ENCODE measurements around the gene NLGN1. TPM values are rescaled to one million over a fixed set of nuclear protein-coding genes. Genes with fewer than 3 reads are reported as not detected.

The NLGN1 gene
- total RNA-seq, 1 donor from 2014 or later: 18.3 TPM

DNA sequence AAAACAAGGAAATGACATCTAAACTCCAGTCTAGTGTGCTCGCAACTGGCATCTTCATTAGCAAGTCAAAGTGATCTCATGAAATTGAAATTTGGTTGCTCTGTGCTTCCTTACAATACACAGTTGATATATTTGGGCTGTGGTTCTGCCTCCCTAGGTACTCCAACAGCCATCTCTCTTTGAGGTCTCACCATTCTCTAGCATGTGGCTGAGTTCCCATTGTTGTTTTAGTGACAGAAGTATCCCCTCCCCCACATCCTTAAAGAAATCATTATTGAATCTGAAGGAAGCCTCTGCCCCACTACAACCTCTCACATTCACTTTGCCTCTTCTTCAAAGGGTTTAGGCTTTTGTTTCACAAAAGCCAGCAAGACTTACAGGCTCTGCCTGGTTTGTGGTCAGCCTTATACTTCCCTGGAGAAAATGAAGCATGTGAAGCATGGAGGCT, 516.5 kb downstream of the NLGN1 start:
- no peak for DNase-seq (ENCODE audit: low spot score)
- intact Hi-C loops (cut with DNase I): no loop called here

DNA sequence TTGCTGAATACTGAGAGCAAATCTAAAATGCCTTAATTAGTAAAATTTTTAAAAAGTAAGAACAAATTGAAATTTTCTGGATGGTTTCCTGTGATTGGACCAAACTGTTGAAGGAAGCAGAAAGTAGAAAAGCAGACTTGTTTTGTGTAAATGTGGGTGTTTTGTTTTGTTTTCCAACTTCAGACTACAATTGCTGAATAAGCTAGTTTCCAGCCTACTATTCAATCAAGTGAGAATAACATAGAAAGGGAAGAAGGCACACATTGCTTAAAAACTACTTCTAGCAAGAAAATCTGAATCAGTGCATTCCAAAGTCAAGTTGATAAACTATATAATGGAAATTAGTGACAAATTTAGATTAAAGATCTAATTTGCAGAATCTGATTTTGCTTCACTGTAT, 519.3 kb downstream of the NLGN1 start:
- intact Hi-C loops (cut with DNase I): no loop called here
- DNase-seq (ENCODE audit: low spot score): no peak

DNA sequence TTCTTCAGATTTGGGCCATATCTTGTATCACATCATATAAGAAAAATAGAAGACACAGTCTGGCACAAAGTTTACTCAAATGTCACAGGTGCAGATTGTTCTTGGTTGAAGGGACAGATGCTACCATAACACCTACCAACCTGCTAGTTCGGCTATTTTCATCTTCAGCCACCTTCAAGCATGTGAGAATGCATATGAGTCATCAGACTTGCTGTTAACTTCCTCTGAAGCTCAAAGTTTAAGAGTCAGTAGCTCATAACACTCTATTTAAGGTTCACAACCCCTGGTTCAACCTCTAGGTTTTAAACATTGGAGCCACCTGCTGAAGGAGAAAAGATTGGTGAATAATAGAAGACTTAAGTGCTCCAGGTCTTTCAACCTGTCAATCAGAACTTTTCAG, 522.8 kb downstream of the NLGN1 start:
- no peak for DNase-seq (ENCODE audit: low spot score)
- intact Hi-C loops (cut with DNase I): no loop called here

DNA sequence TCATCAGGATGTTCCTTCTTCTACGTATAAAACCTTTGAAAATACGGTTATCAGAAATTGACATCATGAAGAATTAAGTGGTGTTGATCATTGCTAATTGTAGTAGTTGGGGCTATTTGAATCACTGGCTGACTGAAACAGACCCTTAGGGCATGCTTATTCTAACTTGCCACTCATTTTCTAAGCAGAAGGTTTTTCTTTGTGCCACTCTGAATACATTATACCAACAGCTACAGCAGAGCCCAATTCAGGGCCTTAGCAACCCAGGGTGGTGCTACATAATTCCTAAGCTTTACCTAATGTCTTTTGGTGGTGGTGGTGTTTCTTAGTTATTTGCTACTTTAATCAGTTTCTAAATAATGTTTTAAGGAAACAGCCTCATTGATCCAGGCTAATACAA, 524.2 kb downstream of the NLGN1 start:
- intact Hi-C loops (cut with DNase I): no loop called here
- DNase-seq (ENCODE audit: low spot score): no peak

DNA sequence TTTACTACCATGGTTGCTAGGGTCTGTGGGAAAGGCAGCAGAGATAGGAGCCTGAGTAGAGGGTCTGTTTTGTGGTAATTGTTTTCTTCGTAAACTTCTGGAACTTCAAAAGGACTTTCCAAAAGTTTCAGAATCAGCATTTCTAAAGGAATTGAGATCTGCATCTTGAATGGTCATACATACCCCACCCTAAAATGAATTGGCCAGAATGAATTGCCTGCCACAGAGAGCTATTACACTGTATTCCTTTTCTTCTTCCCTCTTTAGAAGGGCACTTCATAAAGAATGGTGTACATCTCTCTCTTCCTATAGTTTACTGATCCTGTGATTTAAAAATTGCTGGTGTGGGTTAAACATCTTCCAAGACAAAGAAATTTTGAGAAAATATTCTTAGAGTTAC, 525.7 kb downstream of the NLGN1 start:
- DNase-seq (ENCODE audit: low spot score): no peak
- intact Hi-C loops (cut with DNase I): no loop called here

DNA sequence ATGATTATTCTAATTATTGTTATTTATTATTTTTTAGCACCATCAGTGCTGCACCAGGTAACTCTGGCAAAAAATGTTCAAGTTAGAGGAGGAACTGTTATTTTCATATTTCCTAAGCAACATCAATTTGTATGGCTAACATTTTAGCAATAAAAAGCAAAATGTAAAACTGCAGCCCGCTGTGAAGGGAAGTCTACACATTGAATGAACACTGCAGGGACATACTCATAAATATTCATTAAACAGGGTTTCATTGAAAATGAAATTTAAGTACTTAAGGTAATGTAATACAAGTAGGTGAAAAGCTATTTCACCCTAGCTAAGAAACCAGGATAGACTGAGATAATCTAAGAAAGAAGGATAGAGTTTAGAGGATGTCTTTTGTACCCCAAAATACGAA, 532.7 kb downstream of the NLGN1 start:
- no peak for DNase-seq (ENCODE audit: low spot score)
- intact Hi-C loops (cut with DNase I): no loop called here

DNA sequence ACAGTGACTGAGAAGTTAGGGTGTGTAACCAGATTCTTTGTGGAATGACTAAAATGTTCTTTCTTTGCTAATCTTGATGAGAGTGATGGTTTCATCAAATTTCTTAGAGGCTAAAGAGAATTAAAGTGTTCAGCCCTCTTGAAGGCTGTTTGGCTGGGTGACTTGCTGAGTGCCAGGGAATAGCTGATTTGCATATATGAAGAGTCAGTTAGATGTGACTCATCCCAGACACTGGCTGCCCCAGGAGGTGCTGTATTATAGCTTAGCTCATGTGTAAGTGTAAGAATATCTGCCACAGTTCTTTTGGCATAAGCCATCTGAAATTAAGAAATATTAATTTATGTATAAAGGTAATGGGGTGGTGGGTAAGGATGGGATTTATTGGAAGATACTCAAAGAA, 535.1 kb downstream of the NLGN1 start:
- intact Hi-C loops (cut with DNase I): no loop called here
- no peak for DNase-seq (ENCODE audit: low spot score)

DNA sequence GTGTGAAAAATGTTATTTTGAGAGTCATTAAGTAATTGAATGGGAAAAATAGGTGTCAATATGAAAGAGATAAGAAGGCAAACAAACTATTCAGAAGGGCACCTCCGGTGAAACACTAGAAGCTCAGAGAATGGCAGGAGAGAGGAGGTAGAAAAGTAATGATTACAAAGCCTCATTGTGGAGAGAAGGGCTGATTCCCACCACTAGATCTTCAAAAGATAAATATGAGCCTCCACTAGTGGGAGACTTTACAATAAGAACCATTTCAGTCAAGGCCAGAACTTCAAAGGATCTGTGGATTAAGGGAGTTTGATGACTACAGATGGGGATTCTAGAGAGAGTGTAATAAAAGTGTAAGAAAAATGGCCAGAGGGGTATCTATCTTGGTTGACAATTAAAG, 535.6 kb downstream of the NLGN1 start:
- DNase-seq (ENCODE audit: low spot score): no peak
- intact Hi-C loops (cut with DNase I): no loop called here

DNA sequence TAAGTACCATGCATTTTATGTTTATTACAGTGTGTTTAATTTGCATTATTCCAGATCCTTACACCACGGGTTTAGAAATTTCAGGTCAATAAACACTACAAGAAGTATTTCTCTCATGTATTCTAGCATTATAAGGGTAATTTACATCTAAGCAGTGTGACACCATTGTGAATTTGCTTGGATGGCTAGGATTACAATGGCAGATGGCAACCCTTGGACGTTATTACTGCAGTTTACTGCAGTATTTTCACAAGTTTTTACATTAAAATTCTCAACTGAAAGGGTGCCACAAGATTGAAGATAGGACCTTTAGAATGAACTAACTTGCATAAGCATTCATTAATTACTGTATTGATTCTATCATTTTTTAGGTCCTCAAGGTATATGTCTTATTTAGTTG, 538.8 kb downstream of the NLGN1 start:
- DNase-seq (ENCODE audit: low spot score): no peak
- intact Hi-C loops (cut with DNase I): no loop called here

DNA sequence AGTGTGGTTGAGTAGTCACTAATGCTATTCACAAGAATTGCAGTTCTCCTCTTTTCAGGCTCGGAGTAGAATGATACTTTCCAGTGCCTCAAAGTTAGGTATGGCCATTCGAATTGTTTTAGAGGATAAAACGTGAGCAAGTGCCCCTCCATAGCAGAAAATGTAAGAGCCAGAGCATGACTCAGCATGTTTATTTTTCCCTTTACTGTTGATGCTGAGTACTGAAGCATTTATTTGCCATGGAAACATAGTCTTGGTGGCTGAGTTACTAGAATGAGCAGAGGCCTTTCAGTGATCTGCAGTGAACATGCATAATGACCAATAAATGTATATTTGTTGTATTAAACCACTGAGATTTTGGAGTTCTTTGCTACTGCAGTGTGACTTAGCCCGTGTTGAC, 540.6 kb downstream of the NLGN1 start:
- intact Hi-C loops (cut with DNase I): no loop called here
- DNase-seq (ENCODE audit: low spot score): no peak

DNA sequence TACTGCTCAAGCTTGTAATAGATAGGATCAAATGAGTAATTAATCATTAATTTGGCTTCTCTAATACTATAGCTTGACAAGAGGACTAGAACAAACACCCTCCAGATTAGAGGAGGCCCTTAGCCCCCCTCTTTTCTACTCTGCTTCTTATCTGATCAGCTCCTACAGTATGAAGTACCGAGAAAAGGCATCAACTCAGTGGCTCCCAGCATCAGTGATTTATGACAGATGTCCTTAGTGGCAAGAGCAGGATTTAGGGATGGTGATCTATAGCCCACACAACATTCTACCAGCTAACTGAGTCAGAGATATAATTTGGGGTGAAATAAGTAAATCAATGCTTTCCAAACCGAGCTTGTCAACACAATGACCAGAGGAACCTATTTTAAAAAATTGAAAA, 541.1 kb downstream of the NLGN1 start:
- intact Hi-C loops (cut with DNase I): no loop called here
- DNase-seq (ENCODE audit: low spot score): no peak

DNA sequence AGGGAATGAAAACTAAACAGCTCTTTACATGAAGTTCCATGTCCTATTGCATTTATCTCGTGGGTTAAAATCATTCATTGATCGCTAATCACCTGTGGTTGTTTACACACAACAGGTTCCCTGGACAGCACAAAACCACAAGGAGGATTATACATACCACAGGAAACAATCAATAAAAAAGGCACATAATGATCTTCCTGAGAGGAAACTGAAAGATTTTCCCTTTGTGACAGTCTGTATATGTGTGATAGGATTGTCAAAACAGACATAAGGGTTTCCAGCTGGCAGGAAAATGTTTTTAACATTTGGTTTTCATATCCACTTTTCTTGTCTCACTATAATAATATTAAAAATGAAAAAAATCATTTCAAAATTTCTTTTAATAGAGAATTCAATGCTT, 541.8 kb downstream of the NLGN1 start:
- intact Hi-C loops (cut with DNase I): no loop called here
- DNase-seq (ENCODE audit: low spot score): no peak

DNA sequence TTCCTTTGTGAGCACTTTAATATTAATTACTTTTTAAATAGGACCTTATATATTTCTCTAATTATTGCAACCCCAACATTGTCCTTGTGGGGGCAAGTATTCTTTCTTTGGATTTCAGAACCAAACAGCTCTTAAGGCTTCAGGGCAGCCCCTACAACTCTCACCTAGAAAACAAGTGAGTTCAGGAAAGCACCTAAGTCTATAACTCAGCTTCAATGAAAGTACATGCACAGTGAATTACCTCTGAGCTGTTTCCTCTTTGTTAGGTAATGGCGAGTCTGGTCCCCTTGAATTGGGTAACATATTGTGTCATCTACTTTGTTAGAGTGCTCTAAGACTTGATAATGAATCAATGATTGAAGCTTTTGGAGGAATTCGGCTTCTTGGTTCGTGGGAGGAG, 545.7 kb downstream of the NLGN1 start:
- intact Hi-C loops (cut with DNase I): no loop called here
- no peak for DNase-seq (ENCODE audit: low spot score)

DNA sequence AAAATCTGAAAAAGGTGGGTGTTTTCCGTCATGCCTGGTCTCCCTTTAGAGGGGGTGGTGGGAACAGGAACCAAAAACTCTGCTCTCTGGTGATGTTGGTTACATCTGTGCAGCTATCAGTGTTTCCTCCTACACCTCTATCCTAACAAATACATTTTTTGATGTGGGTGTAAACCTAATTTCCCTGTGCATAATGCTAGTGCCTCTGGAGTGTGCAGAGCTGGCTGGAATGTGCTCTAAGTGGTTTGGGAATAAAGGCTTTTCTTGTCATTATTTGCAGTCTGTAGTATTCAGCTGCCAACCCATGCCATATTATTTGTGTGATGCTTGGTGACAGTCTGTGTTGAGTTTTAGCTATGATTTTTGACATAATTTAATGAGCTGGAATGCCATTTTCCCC, 547.6 kb downstream of the NLGN1 start:
- no peak for DNase-seq (ENCODE audit: low spot score)
- intact Hi-C loops (cut with DNase I): no loop called here

DNA sequence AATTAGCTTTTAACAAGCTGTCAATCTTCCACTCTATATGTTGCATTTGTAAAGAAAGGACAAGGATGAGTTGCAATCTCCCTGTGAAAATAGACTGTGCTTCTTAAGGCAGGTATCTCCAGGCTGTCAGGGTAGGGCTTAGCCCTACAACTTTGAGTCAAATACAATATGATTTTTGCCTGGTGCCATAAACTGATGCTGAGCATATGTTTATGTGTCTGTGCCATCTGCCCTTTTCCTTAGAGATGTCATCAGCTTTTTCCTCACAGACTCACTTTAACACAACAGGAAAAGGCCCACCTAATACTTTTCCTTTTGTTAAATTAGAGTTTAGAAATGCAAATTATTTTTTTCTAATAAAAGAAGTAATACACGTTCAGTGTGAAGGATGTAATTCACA, 548.3 kb downstream of the NLGN1 start:
- no peak for DNase-seq (ENCODE audit: low spot score)
- intact Hi-C loops (cut with DNase I): no loop called here

DNA sequence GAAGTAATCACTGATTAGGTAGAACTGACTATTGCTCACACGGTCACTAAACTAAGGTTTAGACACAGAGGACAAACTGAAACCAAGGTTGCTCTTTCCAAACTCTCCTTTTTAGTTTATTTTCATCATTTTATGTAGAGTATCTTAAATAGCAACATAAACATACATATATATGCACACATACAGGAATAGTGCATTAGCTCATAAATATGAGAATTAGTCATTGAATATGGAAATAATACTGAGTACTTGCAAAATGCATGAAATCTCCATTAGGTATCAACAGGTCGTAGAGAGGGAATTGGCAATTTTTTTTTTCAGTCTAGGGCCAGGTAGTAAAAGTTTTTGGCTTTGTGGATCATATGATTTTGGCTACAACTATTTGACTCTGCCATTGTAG, 557.1 kb downstream of the NLGN1 start:
- no peak for DNase-seq (ENCODE audit: low spot score)
- intact Hi-C loops (cut with DNase I): no loop called here

DNA sequence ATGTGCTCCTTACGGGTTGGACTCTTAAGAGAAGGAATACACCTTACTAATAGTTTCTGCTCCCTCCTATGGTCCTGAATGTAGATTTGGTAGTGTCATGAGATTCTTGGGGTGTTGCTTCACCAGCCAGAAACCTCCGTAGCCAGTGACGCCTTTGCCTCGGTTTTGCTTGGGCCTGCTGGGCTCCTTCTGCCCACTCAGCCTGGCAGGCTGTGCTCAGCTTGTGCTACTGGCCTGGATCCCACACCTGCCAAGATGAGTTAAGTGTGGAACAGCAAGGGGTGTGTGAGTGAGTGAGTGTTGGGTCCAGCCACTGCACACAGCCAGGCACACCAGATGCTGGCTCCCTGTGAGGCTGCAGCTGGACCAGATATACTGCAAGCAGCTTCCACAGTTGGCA, 560.1 kb downstream of the NLGN1 start:
- no peak for DNase-seq (ENCODE audit: low spot score)
- intact Hi-C loops (cut with DNase I): no loop called here

DNA sequence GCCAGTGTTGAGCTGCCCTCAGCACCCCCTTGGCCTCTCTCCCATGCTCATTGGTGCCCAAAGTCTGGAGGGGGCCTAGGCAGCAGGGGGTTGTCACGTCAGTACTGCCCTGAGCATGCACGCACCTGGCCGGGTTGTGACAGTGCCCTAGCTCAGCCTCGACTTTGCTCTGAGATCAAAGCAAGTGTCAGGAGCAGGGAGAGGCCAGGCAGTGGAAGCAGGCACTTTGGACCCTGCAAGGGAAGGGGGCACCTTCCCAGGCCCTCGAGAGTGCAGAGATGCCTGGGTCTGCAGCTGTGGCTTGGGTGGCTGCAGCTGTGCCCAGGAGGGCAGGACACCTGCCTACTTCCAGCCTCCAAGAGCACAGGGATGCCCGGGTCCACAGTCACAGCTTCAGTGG, 561.3 kb downstream of the NLGN1 start:
- DNase-seq (ENCODE audit: low spot score): no peak
- intact Hi-C loops (cut with DNase I): no loop called here

DNA sequence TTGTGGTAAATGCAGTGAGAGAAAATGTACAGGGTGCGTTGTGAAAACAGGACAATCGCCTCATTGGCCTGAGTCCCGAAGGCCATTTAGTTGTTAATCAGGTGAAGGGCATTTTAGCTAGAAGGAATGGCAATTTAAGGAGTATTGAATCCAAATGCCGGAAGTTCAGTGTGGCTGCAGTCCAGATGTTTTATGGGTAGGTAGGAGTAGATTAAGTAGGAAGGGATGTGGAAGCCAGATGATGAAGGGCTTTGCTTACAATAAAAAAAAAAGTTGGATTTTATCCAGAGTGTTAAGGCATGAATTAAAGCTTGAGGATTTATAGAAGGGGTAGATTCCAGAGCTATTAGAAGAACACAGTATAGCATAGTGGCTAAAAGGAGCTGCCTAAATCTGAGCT, 572.7 kb downstream of the NLGN1 start:
- intact Hi-C loops (cut with DNase I): no loop called here
- DNase-seq (ENCODE audit: low spot score): no peak

DNA sequence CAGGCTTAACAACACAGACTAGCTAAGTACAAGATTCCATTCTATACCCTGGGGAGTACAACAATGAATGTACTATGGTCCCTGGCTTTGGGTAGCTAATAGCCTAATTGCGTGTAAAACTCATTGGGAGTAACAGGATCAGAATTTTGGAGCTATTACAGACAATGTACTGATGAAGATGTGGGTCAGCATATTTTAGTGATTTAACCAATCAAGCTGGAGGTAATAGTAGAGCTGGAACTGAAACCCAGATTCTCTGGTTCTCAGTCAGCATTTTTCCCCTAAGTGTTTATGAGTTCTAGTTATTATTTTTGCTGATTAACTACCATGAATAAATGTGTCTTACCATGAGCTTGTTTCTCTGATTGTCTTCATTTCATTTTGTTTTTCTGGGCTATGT, 578.7 kb downstream of the NLGN1 start:
- intact Hi-C loops (cut with DNase I): no loop called here
- DNase-seq (ENCODE audit: low spot score): no peak

DNA sequence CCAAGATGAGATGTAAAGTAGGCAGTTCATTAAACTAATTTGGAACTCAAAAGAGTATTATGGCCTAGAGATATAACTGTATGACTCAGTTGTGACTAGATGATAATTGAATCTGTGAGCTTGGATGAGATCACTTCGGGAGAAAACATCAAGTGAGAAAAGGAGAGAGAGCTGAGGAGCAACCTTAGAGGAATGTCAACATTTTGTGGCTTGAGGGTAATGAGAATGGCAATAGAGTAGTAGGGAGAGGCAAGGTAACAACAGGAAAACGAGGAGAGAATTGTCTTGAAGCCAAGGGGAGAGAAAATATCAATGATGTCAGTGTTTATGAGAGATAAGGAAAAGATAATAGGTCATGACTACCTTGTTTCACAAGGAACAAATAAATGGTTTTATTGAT, 580.2 kb downstream of the NLGN1 start:
- intact Hi-C loops (cut with DNase I): no loop called here
- no peak for DNase-seq (ENCODE audit: low spot score)

DNA sequence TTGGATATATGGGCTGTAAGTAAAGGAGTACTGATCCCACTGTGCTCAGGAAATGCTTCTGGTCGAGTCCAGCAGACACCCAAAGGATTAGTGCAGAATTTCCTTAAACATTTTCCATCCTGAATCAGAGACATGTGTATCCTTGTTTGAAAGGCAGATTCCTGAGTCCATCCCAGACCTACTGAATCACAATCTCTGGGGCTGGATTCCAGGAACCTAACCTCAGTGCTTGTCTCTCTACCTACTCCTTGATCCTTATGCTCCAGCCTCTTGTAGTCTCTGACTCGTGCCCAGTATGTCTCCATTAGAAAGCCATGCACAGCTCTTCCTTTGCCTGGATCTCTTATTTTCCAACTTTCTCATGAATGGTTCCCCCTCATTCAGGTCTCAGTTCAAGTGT, 585.8 kb downstream of the NLGN1 start:
- intact Hi-C loops (cut with DNase I): no loop called here
- no peak for DNase-seq (ENCODE audit: low spot score)

DNA sequence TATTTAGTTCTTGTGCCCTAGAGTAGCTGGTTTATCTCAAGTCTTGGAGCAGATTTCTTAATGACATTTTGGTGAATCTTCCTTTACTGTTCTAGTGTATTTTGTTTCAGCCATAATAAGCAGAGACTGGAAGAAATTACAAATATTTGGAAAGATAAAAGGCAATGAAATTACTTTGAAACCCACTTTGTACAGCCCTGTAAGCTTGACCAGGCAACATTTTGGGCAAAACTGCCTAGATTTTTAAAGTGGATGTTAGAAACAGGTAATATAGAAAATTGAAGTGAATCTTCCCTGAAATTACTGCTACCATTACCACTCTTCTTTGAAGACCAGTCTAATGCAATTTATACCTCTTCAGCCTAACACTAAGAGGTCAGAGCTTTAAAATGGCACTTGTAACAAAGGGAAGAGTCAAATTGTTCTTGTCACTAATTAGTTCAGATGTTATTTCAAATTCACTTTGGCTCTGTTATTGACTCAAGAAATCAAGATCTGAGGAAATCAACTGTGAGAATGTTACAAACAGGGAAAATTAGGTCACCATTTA, 589.4 kb downstream of the NLGN1 start:
- intact Hi-C loops (cut with DNase I): no loop called here
- no peak for DNase-seq (ENCODE audit: low spot score)

All from cardiac septum (tissue), 1 donor.